Naive B cell (primary cell): ENCODE results near the gene TRIP12. TPM values are rescaled to one million over a fixed set of nuclear protein-coding genes. Genes with fewer than 3 reads are reported as not detected.
A peak's percentile ranks its signal among the peaks of the same experiment; 100 is the strongest.
"Not testable (repeated sequence)": the region's sequence is repeated elsewhere in the genome, so short reads cannot be mapped to it uniquely, and the experiment has no call there.

Source experiments
- ATAC-seq, 2 donors: fragments of 150-1000 bp; cut with Tn5 transposase; 2 replicates each; pipeline ENCODE4 v1.10.0; 2021; ENCODE audit warnings: low read depth in 2 of 2, mild to moderate bottlenecking in 2 of 2, moderate library complexity in 2 of 2
- DNase-seq: peaks from one replicate; pipeline ENCODE4 v3.0.0; 2022
- H3K27ac Mint-ChIP-seq, 6 donors: one replicate each; pipeline ENCODE4 v1.8.0; 2020 to 2022; ENCODE audit warnings: mild to moderate bottlenecking in 6 of 6, mixed read lengths in 6 of 6, moderate library complexity in 5 of 6, inconsistent platforms in 2 of 6
- H3K27me3 Mint-ChIP-seq, 3 donors: one replicate each; pipeline ENCODE4 v1.8.0; 2021 to 2022; ENCODE audit warnings: mixed read lengths in 3 of 3, mild to moderate bottlenecking in 1 of 3
- H3K36me3 Mint-ChIP-seq, 2 donors: one replicate each; pipeline ENCODE4 v1.8.0; 2020 to 2022; ENCODE audit warnings: mixed read lengths in 2 of 2, inconsistent platforms in 1 of 2, mild to moderate bottlenecking in 1 of 2
- H3K4me1 Mint-ChIP-seq, 3 donors: one replicate each; pipeline ENCODE4 v1.8.0; 2020 to 2022; ENCODE audit warnings: mixed read lengths in 3 of 3, inconsistent platforms in 1 of 3, mild to moderate bottlenecking in 1 of 3, moderate library complexity in 1 of 3
- H3K4me3 Mint-ChIP-seq, 8 donors: one replicate each; pipeline ENCODE4 v1.8.0; 2020 to 2022; ENCODE audit warnings: mild to moderate bottlenecking in 8 of 8, mixed read lengths in 8 of 8, moderate library complexity in 8 of 8, inconsistent platforms in 2 of 8
- H3K9me3 Mint-ChIP-seq, 7 donors: one replicate each; pipeline ENCODE4 v1.8.0; 2020 to 2022; ENCODE audit warnings: mixed read lengths in 7 of 7, mild to moderate bottlenecking in 5 of 7, inconsistent platforms in 2 of 7, moderate library complexity in 1 of 7
- polyA plus RNA-seq, 6 donors: library from polyadenylated mRNA; unstranded; fragments of 300-500 nt; fragmentation: Illumina TruSeq; gene quantifications; one replicate each; pipeline ENCODE4 v1.2.3, GENCODE V29; 2021; ENCODE audit warnings: low read depth in 6 of 6

Gene TRIP12
- polyA plus RNA-seq, 6 donors from 2014 or later, result 20.0 to 64.5 (median 46.1) TPM

GRCh38 chr2:229856413-229856812 lies 65.4 kb downstream of the TRIP12 start:
- peak; percentile 98 to 100 for ATAC-seq
- no peaks in the 10 kb centered on the region for H3K27me3 Mint-ChIP-seq
- DNase-seq, result peak; percentile 34
- H3K4me1 Mint-ChIP-seq, result peaks cover 30 to 37% (median 33%) of the 10 kb centered on the region in 3 donors
- H3K27ac Mint-ChIP-seq, result peak overlapping the region in 3 of 6 donors; percentile 11 to 30 (median 17)
- peaks cover 17 to 21% of the 10 kb centered on the region in 2 donors for H3K36me3 Mint-ChIP-seq
- H3K9me3 Mint-ChIP-seq, result no peaks in the 10 kb centered on the region
- H3K4me3 Mint-ChIP-seq, result no peak overlapping the region

GRCh38 chr2:229855116-229855515 lies 66.7 kb downstream of the TRIP12 start:
- Mint-ChIP-seq H3K27me3 (no peaks in the 10 kb centered on the region), H3K27ac (peak overlapping the region in 1 of 6 donors; percentile 89), H3K9me3 (no peaks in the 10 kb centered on the region)

GRCh38 chr2:229852565-229852964 lies 69.2 kb downstream of the TRIP12 start:
- no peak overlapping the region for H3K4me3 Mint-ChIP-seq
- H3K27ac Mint-ChIP-seq, result peak overlapping the region in 1 of 6 donors; percentile 62
- peaks cover 7 to 24% of the 10 kb centered on the region in 2 donors for H3K36me3 Mint-ChIP-seq
- peak; percentile 20 to 40 for ATAC-seq
- no peaks in the 10 kb centered on the region for H3K27me3 Mint-ChIP-seq
- peaks cover 36 to 56% (median 41%) of the 10 kb centered on the region in 3 donors for H3K4me1 Mint-ChIP-seq
- peaks cover 0 to 2% (median 0%) of the 10 kb centered on the region in 7 donors for H3K9me3 Mint-ChIP-seq
- no peak for DNase-seq

More at GRCh38 chr2:229855116-229855515, 66.7 kb downstream of the TRIP12 start:
- DNase-seq, result no peak
- ATAC-seq, result no peak
- Mint-ChIP-seq H3K4me1 (peaks cover 30 to 37% (median 33%) of the 10 kb centered on the region in 3 donors), H3K4me3 (no peak overlapping the region), H3K36me3 (peaks cover 17 to 22% of the 10 kb centered on the region in 2 donors)

GRCh38 chr2:229851870-229852269 lies 69.9 kb downstream of the TRIP12 start:
- Mint-ChIP-seq H3K27me3 (no peaks in the 10 kb centered on the region), H3K4me1 (peaks cover 38 to 61% (median 45%) of the 10 kb centered on the region in 3 donors), H3K4me3 (no peak overlapping the region), H3K27ac (peak overlapping the region in 4 of 6 donors; percentile 30 to 87 (median 48)), H3K9me3 (peaks cover 0 to 2% (median 0%) of the 10 kb centered on the region in 7 donors), H3K36me3 (peaks cover 12 to 24% of the 10 kb centered on the region in 2 donors)
- ATAC-seq (no peak), DNase-seq (no peak)

GRCh38 chr2:229850355-229851275 lies 71.2 kb downstream of the TRIP12 start:
- peaks cover 31 to 51% (median 37%) of the 10 kb centered on the region in 3 donors for H3K4me1 Mint-ChIP-seq
- H3K27me3 Mint-ChIP-seq, ATAC-seq, H3K9me3 Mint-ChIP-seq, DNase-seq, H3K4me3 Mint-ChIP-seq: not testable (repeated sequence)
- peaks cover 18 to 24% of the 10 kb centered on the region in 2 donors for H3K36me3 Mint-ChIP-seq
- H3K27ac Mint-ChIP-seq, result peak overlapping the region in 1 of 6 donors; percentile 45

- Mint-ChIP-seq H3K27ac (peak overlapping the region in 2 of 6 donors; percentile 18 to 36), H3K4me3 (no peak overlapping the region)
Measured at GRCh38 chr2:229849073-229849472, 72.7 kb downstream of the TRIP12 start.

GRCh38 chr2:229843613-229844012 lies 78.2 kb downstream of the TRIP12 start:
- Mint-ChIP-seq H3K4me3 (no peak overlapping the region), H3K9me3 (peaks cover 0 to 2% (median 0%) of the 10 kb centered on the region in 7 donors), H3K27me3 (no peaks in the 10 kb centered on the region), H3K27ac (peak overlapping the region in 2 of 6 donors; percentile 42 to 94), H3K36me3 (peaks cover 7 to 16% of the 10 kb centered on the region in 2 donors), H3K4me1 (peaks cover 16 to 31% (median 21%) of the 10 kb centered on the region in 3 donors)
- DNase-seq (no peak), ATAC-seq (no peak)

More at GRCh38 chr2:229849073-229849472, 72.7 kb downstream of the TRIP12 start:
- no peak for DNase-seq
- no peak for ATAC-seq
- peaks cover 0 to 2% (median 0%) of the 10 kb centered on the region in 7 donors for H3K9me3 Mint-ChIP-seq
- peaks cover 19 to 24% of the 10 kb centered on the region in 2 donors for H3K36me3 Mint-ChIP-seq
- H3K27me3 Mint-ChIP-seq, result no peaks in the 10 kb centered on the region
- H3K4me1 Mint-ChIP-seq, result peaks cover 27 to 54% (median 41%) of the 10 kb centered on the region in 3 donors

- peaks cover 7 to 11% of the 10 kb centered on the region in 2 donors for H3K36me3 Mint-ChIP-seq
- no peak for ATAC-seq
- DNase-seq, result no peak
- H3K27ac Mint-ChIP-seq, result no peak overlapping the region
- no peak overlapping the region for H3K4me3 Mint-ChIP-seq
- H3K27me3 Mint-ChIP-seq, result no peaks in the 10 kb centered on the region
- no peaks in the 10 kb centered on the region for H3K9me3 Mint-ChIP-seq
- peaks cover 2 to 5% (median 4%) of the 10 kb centered on the region in 3 donors for H3K4me1 Mint-ChIP-seq
Measured at GRCh38 chr2:229838729-229839128, 83.1 kb downstream of the TRIP12 start.

GRCh38 chr2:229836847-229837246 lies 85.0 kb downstream of the TRIP12 start:
- ATAC-seq (no peak), DNase-seq (no peak)
- H3K27ac Mint-ChIP-seq, result peak overlapping the region in 1 of 6 donors; percentile 71
- peaks cover 0 to 2% (median 0%) of the 10 kb centered on the region in 3 donors for H3K4me1 Mint-ChIP-seq
- peaks cover 7 to 11% of the 10 kb centered on the region in 2 donors for H3K36me3 Mint-ChIP-seq
- no peaks in the 10 kb centered on the region for H3K9me3 Mint-ChIP-seq
- H3K4me3 Mint-ChIP-seq, result no peak overlapping the region
- H3K27me3 Mint-ChIP-seq, result no peaks in the 10 kb centered on the region

- peaks cover 7 to 14% of the 10 kb centered on the region in 2 donors for H3K36me3 Mint-ChIP-seq
- H3K27me3 Mint-ChIP-seq, result no peaks in the 10 kb centered on the region
- peak overlapping the region in 1 of 6 donors; percentile 69 for H3K27ac Mint-ChIP-seq
- H3K9me3 Mint-ChIP-seq, result no peaks in the 10 kb centered on the region
- H3K4me3 Mint-ChIP-seq, result no peak overlapping the region
- ATAC-seq (no peak), DNase-seq (no peak)
- H3K4me1 Mint-ChIP-seq, result peaks cover 0 to 2% (median 0%) of the 10 kb centered on the region in 3 donors
Measured at GRCh38 chr2:229835596-229836283, 86.1 kb downstream of the TRIP12 start.

- not testable (repeated sequence) for ATAC-seq, DNase-seq, H3K9me3 Mint-ChIP-seq, H3K4me1 Mint-ChIP-seq, H3K27me3 Mint-ChIP-seq, H3K4me3 Mint-ChIP-seq
- peaks cover 7 to 14% of the 10 kb centered on the region in 2 donors for H3K36me3 Mint-ChIP-seq
- H3K27ac Mint-ChIP-seq, result peak overlapping the region in 2 of 6 donors; percentile 20 to 26
Measured at GRCh38 chr2:229834368-229834767, 87.4 kb downstream of the TRIP12 start.

- H3K4me3 Mint-ChIP-seq, result no peak overlapping the region
- DNase-seq (no peak), ATAC-seq (no peak)
- no peaks in the 10 kb centered on the region for H3K4me1 Mint-ChIP-seq
- no peak overlapping the region for H3K27ac Mint-ChIP-seq
- peaks cover 0 to 2% (median 0%) of the 10 kb centered on the region in 7 donors for H3K9me3 Mint-ChIP-seq
- peaks cover 8 to 15% of the 10 kb centered on the region in 2 donors for H3K36me3 Mint-ChIP-seq
- H3K27me3 Mint-ChIP-seq, result no peaks in the 10 kb centered on the region
Measured at GRCh38 chr2:229832510-229832898, 89.3 kb downstream of the TRIP12 start.
